GM13976 (cell line): ENCODE results near the gene KDM1A.

Experiments
- DNase-seq: peaks from one replicate; pipeline ENCODE4 v3.0.0; 2012; ENCODE audit warnings: low spot score
- CTCF ChIP-seq: IDR thresholded peaks from 2 replicates; pipeline ENCODE4 v1.5.1; 2012; ENCODE audit warnings: borderline replicate concordance, mild to moderate bottlenecking; ENCODE audit not compliant: insufficient read depth; ENCODE audit errors: extremely low read depth, missing control alignments, control extremely low read depth
- in situ Hi-C: fragments of 300-500 bp; cut with MboI; formaldehyde crosslinking; loops from one replicate; pipeline ENCODE4 v1.12.0; 2022; ENCODE audit warnings: low sequenced_read_pairs, mixed read lengths, inconsistent platforms; ENCODE audit not compliant: unreplicated experiment

Gene KDM1A

DNA sequence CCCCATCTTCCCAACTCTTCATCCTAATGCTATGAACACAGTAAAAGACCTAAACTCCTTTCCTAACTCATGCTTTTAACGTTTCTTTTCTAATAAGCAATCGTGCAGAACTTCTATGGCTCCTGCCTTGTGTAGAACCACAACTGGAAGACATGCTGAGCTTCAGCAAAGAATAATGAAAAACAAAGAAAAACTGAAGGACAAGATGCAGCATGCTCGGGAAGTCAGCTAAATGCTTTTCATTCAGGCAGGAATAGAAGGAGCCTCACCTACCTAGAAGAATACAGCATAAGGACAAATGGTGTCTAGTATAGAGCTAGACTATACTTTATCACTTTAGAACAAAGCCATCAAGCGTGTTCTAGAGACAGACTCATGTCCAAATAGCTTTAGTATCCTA lies 103.5 kb downstream of the KDM1A start:
- no peak for TF ChIP-seq CTCF
- in situ Hi-C loops = no loop called here
- DNase-seq = no peak

DNA sequence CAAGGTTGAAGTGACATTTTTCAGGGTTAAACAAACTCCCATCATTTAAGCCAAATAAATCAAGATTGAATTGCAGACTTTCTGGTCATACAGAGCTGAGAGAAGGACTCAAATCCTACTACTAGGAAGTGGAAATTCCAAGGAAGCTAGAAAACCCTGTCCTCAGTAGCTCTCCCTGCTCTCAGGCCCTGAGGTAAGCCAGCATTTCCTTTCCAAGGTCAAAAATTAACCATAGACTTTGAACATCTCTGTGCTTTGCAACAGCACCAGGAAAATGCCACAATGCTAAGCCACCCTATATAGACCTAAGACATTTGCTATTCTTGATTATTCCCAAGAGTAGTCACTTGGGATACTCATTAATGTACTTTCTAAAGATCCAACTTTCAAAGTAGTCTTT lies 104.3 kb downstream of the KDM1A start:
- DNase-seq = no peak
- TF ChIP-seq CTCF = no peak
- in situ Hi-C loops = no loop called here

- DNase-seq = no peak
- no peak for TF ChIP-seq CTCF
- in situ Hi-C loops = no loop called here
These were observed 105.2 kb downstream of the KDM1A start for GRCh38 chr1:23124259-23125026.

- in situ Hi-C loops = no loop called here
- no peak for TF ChIP-seq CTCF
- no peak for DNase-seq
These were observed 106.2 kb downstream of the KDM1A start for GRCh38 chr1:23125489-23125888.

DNA sequence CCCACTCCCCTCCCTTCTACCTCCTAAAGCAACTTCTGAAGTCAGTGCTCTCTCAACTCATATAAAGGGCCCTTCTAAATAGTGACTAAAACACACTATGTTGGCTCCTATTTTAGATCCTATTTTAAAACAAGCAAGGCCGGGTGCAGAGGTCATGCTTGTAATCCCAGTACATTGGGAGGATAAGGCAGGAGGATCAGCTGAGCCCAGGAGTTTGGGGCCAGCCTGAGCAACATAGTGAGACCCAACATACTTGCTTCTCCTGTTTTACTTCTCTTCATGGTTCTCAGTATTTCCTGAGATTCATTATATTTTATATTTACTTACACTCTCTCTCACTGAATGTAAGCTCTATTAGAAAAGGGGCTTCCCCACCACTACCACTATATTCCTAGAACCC lies 106.9 kb downstream of the KDM1A start:
- no peak for DNase-seq
- in situ Hi-C loops = no loop called here
- no peak for TF ChIP-seq CTCF

- in situ Hi-C loops = no loop called here
These were observed 107.5 kb downstream of the KDM1A start for GRCh38 chr1:23126801-23127200.

More at GRCh38 chr1:23126801-23127200, 107.5 kb downstream of the KDM1A start:
- no peak for TF ChIP-seq CTCF
- DNase-seq = no peak
